C4-2B (cell line): ENCODE results near the gene SMYD2.

Source experiments
- H3K27ac ChIP-seq: fragments of 450-650 bp; 2 replicates; pipeline ENCODE4 v1.5.1; 2017
- ZFX ChIP-seq: fragments of 450-650 bp; IDR thresholded peaks from 2 replicates; pipeline ENCODE4 v1.6.1; 2017
- TF ChIP-seq, protein P1 (sequence below): fragments of 450-650 bp; conservative IDR thresholded peaks from 2 replicates; pipeline ENCODE4 v1.5.1; 2017; ENCODE audit warnings: mild to moderate bottlenecking

The SMYD2 gene

DNA sequence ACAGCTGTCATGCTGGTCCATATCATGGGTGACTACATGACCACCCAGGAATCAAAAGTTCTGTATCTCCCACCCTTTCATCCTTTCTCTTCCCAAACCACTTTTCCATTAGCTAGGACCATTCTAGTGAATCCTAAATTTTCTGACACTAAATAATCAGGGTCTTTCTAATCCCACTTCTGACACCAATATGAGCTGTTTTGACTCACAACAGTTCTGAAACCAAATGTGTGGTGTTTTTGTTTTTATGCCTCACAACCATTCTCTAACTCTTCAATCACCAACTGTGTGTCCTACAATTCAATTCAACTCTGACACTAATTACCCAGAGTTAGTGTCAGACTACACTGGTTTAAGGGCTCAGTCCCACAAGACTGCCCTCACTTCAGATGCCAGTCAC, 63.9 kb downstream of the SMYD2 start:
- no peak for TF ChIP-seq ZFX
- TF ChIP-seq, protein P1, sequence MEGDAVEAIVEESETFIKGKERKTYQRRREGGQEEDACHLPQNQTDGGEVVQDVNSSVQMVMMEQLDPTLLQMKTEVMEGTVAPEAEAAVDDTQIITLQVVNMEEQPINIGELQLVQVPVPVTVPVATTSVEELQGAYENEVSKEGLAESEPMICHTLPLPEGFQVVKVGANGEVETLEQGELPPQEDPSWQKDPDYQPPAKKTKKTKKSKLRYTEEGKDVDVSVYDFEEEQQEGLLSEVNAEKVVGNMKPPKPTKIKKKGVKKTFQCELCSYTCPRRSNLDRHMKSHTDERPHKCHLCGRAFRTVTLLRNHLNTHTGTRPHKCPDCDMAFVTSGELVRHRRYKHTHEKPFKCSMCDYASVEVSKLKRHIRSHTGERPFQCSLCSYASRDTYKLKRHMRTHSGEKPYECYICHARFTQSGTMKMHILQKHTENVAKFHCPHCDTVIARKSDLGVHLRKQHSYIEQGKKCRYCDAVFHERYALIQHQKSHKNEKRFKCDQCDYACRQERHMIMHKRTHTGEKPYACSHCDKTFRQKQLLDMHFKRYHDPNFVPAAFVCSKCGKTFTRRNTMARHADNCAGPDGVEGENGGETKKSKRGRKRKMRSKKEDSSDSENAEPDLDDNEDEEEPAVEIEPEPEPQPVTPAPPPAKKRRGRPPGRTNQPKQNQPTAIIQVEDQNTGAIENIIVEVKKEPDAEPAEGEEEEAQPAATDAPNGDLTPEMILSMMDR, result no peak
- no peak overlapping the region for H3K27ac ChIP-seq

DNA sequence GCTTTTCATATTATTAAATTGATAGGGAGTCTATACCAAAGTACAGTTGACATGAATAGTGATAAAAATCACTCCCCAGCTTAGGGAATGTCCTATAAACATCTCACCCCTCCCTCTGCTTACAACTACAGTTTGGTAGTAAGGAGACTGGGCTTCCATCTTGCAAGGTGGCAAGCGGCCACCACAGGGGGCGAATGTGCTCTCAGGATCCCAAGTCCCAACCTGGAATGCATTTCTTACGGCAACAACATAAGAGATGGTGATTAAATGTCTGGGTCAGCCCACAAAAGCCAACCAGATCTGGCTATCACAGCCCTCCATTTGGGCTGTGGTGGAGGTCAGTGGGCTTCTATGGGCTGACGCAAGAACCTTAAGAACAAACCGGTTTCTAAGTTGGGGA, 68.0 kb downstream of the SMYD2 start:
- TF ChIP-seq, protein P1, result no peak
- TF ChIP-seq ZFX, result no peak
- no peak overlapping the region for H3K27ac ChIP-seq

DNA sequence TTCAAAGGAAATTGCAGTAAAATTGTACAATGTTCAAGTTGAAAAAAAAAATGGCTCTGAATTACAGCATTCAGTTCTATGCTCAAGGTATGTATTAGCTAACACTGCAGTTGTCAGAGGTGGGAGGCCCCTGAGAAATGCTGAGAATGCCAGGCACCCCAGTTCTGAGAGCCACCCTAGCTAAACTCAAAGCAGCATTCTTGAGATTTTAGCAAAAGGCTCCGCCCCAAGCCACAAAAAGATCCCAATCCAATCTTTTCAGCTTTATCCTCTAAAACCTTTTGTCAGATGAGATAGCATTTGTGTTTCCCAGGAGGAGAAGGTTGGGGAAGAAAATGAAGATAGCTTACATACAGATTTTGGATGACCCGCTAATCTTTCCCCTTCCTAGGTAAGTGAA, 68.8 kb downstream of the SMYD2 start:
- no peak overlapping the region for H3K27ac ChIP-seq
- TF ChIP-seq ZFX, result no peak
- TF ChIP-seq, protein P1, result no peak

DNA sequence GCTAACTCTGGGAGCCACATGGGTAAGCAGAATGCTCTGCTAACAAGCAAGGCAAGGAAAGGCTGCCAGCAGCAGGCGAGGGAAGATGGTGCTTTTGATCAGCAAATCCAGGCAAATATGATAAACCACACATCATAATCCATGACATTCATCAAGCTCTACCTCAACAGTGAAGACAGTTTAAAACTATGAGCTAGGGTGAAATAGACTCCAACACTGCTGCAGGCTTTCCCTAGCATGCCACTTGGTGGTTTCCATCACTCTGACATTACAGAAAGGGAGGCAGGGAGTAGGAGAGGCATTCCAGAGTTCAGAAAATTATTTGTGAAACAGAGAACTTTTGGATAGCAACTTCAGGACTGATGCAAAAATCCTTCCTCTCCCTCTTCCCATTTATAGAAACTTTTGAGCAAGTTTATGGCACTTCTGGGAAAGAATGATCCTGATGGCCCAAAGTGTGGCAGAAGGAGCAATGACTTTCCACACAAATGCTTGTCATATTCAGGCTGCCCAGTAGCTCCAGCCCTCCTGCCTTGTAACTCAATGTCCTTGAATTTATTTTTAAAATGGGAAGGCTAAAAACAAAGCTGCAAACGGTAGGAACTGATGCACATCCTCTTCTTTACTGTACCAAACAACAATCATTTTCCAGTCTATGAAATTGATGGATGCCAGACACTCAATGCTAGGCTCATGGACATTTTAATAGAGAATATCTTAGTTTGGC, 70.8 kb downstream of the SMYD2 start:
- no peak overlapping the region for H3K27ac ChIP-seq
- TF ChIP-seq, protein P1, result no peak
- no peak for TF ChIP-seq ZFX

DNA sequence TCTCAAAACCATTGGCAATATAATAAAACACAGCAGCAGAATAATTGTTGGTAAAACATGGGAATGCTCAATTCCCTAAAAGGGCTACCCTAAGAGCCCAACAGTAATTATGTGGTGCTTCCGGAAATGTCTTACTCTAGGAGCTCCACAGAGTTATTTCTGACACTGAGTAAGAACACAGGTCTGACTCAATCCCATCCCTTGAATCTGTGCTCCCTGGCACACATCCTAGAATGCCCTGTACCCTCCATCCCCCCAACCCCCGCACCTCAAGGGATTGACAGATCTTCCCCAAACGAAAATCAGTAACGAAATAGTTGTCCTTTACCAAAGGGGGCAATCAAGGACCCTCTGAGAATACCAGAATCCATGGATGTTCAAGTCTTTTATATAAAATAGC, 71.9 kb downstream of the SMYD2 start:
- no peak overlapping the region for H3K27ac ChIP-seq
- TF ChIP-seq ZFX, result no peak
- TF ChIP-seq, protein P1, result no peak

DNA sequence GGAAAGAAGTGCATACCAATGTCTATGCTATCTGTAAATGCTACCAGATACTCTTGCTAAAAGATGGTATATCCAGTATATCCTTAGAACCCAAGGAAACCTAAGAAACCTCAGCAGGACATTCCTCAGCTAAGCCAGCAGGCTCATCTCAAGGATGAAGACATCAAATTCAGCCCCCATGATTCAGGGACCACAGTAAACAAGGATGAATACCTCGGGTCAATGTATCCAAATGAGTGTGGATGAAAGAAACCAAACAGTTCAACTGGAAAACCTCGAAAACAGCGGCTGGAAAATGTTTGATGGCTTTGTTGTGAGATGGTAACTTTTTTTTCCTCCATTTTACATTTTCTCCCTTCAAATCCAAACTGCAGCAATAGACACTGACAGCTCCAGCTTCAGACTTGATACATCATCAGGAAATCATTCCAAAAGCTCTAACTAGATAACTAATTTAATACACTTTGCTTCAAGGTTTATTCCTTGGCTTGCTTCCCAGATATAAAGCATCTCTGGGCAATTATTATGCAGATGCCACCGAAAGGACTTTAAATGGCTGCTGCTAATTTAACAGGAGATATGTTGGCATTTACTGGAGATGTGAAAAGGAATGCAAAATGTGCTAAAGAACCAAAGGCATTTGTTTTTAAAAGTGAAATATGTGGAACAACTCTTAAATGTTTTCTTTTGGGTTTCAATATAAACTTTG, 73.6 kb downstream of the SMYD2 start:
- H3K27ac ChIP-seq, result no peak overlapping the region
- TF ChIP-seq, protein P1, result no peak
- TF ChIP-seq ZFX, result no peak

DNA sequence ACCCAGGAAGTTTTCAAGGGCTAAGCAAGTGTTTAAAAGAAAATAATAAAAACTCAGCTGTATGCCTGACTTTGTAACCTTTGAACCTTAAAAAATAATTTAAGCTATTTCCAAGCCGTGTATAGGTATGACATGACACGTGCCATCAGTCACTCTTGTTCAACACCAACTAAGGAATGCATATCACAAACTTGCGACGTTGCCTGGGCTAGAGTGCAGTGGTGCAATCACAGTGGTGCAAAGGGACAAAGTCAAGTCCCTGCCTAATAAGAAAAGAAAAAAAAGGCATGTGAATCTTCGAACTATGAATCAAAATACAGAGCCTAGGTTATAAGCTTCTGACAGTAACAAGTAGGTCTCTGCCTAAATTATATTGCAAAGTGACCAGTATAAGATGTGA, 79.2 kb downstream of the SMYD2 start:
- H3K27ac ChIP-seq, result no peak overlapping the region
- TF ChIP-seq, protein P1, result no peak
